ENCODE results near the gene PTK7.

Gene PTK7

GRCh38 chr6:43186706-43187105, 110.6 kb downstream of the PTK7 start:
- Mint-ChIP-seq H3K4me3 (no peak overlapping the region), H3K9me3 (no peaks in the 10 kb centered on the region), H3K36me3 (ENCODE audit: low read depth) (peaks cover 38% of the 10 kb centered on the region), H3K4me1 (peaks cover 20% of the 10 kb centered on the region), H3K27me3 (ENCODE audit: low read depth) (no peaks in the 10 kb centered on the region), H3K27ac (no peak overlapping the region)
- TF ChIP-seq CTCF (IDR thresholded peaks at IDR 0.05; ENCODE audit: unreplicated experiment in 3 of 3), result no peak

GRCh38 chr6:43187821-43188220, 111.7 kb downstream of the PTK7 start:
- no peaks in the 10 kb centered on the region for H3K9me3 Mint-ChIP-seq
- no peak overlapping the region for H3K27ac Mint-ChIP-seq
- peaks cover 14% of the 10 kb centered on the region for H3K4me1 Mint-ChIP-seq

GRCh38 chr6:43188426-43188825, 112.3 kb downstream of the PTK7 start:
- Mint-ChIP-seq H3K4me3 (no peak overlapping the region), H3K9me3 (no peaks in the 10 kb centered on the region), H3K27ac (no peak overlapping the region), H3K27me3 (ENCODE audit: low read depth) (no peaks in the 10 kb centered on the region), H3K36me3 (ENCODE audit: low read depth) (peaks cover 48% of the 10 kb centered on the region), H3K4me1 (peaks cover 8% of the 10 kb centered on the region)
- no peak for TF ChIP-seq CTCF (IDR thresholded peaks at IDR 0.05; ENCODE audit: unreplicated experiment in 3 of 3)

More at GRCh38 chr6:43187821-43188220, 111.7 kb downstream of the PTK7 start:
- Mint-ChIP-seq H3K4me3 (no peak overlapping the region), H3K36me3 (ENCODE audit: low read depth) (peaks cover 42% of the 10 kb centered on the region), H3K27me3 (ENCODE audit: low read depth) (no peaks in the 10 kb centered on the region)
- TF ChIP-seq CTCF (IDR thresholded peaks at IDR 0.05; ENCODE audit: unreplicated experiment in 3 of 3), result no peak

- Mint-ChIP-seq H3K4me3 (no peak overlapping the region), H3K27me3 (ENCODE audit: low read depth) (no peaks in the 10 kb centered on the region), H3K9me3 (no peaks in the 10 kb centered on the region), H3K27ac (no peak overlapping the region), H3K4me1 (no peaks in the 10 kb centered on the region), H3K36me3 (ENCODE audit: low read depth) (peaks cover 52% of the 10 kb centered on the region)
- TF ChIP-seq CTCF (IDR thresholded peaks at IDR 0.05; ENCODE audit: unreplicated experiment in 3 of 3), result no peak
Observed at GRCh38 chr6:43189776-43190304, 113.7 kb downstream of the PTK7 start.

- H3K9me3 Mint-ChIP-seq, result no peaks in the 10 kb centered on the region
- no peak for TF ChIP-seq CTCF (IDR thresholded peaks at IDR 0.05; ENCODE audit: unreplicated experiment in 3 of 3)
- peaks cover 53% of the 10 kb centered on the region for H3K36me3 Mint-ChIP-seq (ENCODE audit: low read depth)
- H3K27me3 Mint-ChIP-seq (ENCODE audit: low read depth), result no peaks in the 10 kb centered on the region
- no peaks in the 10 kb centered on the region for H3K4me1 Mint-ChIP-seq
- no peak overlapping the region for H3K4me3 Mint-ChIP-seq
- no peak overlapping the region for H3K27ac Mint-ChIP-seq
Observed at GRCh38 chr6:43192911-43193310, 116.8 kb downstream of the PTK7 start.

- Mint-ChIP-seq H3K27me3 (ENCODE audit: low read depth) (no peaks in the 10 kb centered on the region), H3K4me3 (no peak overlapping the region), H3K27ac (no peak overlapping the region), H3K4me1 (no peaks in the 10 kb centered on the region), H3K36me3 (ENCODE audit: low read depth) (peaks cover 44% of the 10 kb centered on the region), H3K9me3 (no peaks in the 10 kb centered on the region)
- no peak for TF ChIP-seq CTCF (IDR thresholded peaks at IDR 0.05; ENCODE audit: unreplicated experiment in 3 of 3)
Observed at GRCh38 chr6:43193929-43194328, 117.8 kb downstream of the PTK7 start.
